ENCODE measurements around the gene DENND1A.
A peak's percentile ranks its signal among the peaks of the same experiment; 100 is the strongest.

The DENND1A gene

DNA sequence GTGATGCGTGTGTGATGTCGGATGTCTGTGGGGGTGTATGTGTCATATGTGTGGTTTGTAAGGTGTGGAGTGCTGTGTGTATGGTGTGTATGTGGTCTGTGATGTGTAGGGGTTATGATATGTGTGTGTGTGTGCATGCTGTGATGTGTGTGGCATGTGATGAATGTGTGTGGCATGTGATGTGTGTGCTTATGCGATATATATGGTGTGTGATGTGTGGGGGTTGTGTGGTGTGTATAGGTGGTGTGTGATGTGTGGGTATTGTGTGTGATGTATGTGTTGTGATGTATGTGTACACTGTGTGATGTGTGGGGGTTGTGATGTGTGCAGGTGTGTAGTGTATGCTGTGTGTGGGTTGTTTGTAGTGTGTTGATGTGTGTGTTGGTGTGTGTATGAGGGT is 583.1 kb downstream of the DENND1A start:
- no peak for DNase-seq

DNA sequence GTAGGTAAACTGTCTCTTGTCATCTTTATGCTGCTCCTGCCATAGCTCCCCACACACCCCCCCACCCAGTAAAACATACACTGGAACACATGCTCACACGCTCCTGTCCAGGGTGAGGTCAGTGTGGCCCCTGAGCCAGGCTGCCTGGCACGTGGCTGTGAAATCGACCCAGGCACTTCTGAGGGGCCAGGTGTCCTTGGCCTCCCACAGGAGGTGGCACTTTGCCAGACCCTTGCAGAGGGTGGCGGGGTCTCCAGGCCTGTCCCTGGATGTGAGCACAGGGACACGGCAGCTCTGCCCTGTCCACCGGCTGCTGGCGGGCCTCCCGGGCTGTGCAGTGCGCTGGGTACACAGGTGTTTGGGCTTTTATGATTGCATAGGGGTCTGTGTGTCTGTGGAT is 583.9 kb downstream of the DENND1A start:
- DNase-seq = no peak

DNA sequence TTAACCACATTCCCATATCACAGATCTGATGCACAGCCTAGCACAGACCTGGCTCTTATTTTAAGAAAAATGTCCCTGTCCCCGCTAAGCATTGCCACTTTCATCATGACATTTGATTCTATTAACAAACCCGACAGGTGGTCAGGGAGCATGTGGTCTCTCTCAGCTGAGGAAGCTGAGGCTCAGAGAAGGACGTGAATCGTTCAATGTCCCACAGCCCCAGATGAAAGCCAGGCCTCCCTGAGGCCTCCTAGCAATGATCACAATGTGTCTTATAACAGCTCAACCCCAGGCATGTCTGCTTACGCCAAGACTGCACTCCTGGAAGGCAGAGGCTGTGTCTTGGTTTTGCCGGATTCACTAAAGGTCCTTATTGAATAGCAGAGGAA is 584.4 kb downstream of the DENND1A start:
- no peak for DNase-seq

DNA sequence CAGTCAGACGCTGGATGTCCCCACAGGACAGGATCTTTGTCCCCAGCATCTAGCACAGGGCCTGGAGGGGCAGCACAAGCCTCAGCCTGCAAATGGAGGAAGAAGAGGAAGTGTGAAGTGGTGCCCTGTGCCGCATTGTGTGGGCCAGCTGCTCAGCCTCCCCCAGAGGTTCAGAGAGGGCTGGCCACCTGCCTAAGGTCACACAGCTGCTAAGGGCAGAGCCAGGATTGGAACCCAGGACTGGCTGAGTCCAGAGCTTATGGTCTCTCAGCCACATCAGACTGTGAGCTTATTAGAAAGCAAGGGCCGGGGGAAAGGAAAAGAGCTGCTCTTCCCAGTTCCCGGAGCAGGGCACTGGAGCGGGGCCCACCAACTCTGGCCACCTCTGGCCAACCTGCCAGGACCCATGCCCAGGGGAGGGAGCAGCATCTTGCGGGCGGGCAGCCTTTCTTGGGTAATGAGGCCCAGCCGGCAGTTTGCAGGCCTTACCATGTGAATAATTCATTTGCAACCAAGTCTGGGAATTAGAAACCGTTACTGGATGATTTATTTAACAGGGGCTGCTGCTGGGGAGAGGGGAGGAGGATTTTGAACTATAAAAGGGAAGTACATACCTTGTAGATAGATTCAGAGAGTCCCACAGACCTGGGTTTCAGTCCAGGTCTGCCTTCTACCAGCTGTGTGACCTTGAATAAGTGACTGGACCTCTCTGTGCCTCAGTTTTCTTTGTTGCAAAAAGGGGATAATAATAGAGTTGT is 585.6 kb downstream of the DENND1A start:
- DNase-seq = no peak

DNA sequence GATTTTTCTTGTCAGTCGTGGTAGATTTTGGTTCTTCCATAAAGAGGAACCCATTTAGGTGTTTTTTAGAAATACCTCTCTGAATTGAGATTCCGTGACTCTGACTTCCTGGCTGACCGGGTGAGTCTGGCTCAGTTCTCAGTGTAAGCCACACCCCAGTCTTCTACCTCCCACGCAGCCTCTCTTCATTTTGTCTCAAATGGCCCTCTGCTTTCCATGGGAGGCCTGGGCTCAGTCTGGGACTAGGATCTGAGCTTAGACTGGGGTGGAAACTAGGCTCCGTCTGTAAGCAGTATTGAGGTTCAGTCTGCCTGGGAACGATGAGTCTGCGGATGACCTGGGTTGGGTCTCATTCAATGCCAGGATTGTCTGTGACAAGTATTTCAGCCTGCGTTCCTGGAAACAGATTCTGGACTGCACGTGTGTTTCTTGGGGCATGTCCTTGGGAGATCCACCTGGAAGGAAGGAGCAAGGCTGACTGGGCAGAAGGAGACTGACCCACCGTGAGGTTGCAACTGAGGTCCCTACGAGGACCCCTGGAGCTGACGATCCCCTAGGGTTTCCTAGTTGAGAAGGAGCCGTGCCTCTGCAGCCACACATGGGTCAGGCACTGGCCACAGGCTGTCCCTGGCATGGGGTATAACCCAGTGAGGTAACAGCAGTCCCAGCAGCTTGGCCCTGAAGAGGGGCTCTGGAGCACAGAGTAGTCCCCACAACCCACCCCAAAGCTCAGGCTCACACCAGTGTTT is 586.3 kb downstream of the DENND1A start:
- peak; percentile 65 to 71 for DNase-seq

DNA sequence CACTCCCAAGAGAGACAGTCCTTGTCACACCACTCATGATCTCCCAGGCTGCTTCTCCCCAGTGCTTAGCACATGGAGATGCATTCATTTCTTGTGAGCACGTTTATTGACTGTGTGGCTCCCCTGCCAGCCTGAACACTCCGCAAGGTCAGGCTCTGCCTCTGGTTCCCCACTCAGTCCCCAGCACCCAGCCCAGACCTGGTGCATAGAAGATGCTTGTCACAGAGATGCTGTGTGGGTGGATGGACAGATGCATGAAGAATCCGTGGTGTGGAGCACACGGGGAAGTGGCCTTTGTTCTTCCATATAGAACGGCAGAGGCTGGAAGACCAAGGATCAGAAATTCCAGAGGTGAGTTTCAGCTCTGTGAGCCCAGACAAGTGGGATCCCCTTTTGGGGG is 587.7 kb downstream of the DENND1A start:
- no peak for DNase-seq

DNA sequence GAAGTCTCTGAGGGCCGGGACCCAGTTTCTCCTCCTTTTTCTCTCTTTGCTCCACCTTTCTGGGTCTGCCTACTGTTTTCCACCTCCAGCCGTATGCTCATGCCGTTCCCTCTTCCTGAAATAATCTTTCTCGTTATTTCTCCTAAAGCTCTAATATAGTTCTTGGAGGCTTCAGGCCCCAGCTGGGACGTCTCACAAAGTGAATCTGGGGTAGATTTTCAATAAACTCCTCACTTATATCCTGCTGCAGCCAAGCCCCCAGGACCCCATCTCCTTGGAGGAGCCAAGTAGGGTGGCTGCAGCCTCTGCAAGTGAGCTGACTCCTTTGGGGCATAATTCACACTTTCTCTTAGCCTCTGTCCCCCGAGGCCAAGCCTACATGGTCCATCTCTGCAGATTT is 588.1 kb downstream of the DENND1A start:
- DNase-seq = no peak

DNA sequence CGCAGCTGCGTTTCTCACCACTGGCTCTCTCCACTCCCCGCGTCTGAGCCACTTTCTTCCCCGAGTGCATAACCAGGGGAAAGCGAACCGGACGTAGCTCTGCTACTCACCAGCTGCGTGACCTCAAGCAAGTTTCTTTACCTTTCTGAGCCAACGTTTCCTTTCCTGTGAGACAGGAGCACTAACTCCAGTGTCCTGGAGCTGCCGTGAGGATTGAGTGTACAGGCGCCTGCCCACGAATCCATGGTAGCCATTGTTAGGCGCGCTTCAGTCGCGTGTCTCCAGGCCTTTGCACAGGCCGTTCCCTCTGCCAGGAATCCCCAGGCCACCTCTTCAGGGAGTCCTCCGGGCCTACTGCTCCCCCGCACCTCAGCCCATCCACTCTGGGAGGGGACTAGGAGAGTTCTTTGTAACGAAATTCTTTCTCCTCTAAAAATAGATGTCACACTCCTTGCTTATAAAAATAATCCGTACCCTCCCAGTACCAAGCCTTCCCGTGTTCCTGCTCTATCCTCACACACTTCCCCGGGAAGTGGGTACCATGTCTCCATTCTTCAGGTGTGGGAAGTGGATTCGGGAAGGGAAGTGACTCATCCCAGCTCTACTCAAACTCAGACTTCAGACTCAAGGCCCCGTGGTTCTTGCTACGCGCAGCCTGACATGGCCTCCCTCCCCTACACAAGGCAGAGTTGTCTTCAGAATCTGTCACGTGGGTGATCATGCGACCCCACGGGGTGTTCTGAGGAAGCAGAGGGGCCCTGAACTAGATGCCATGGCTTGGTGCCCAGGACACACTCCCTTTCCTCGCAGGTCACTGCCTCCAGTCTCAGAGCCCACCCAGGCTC is 590.0 kb downstream of the DENND1A start:
- DNase-seq = peak; percentile 38 to 76

DNA sequence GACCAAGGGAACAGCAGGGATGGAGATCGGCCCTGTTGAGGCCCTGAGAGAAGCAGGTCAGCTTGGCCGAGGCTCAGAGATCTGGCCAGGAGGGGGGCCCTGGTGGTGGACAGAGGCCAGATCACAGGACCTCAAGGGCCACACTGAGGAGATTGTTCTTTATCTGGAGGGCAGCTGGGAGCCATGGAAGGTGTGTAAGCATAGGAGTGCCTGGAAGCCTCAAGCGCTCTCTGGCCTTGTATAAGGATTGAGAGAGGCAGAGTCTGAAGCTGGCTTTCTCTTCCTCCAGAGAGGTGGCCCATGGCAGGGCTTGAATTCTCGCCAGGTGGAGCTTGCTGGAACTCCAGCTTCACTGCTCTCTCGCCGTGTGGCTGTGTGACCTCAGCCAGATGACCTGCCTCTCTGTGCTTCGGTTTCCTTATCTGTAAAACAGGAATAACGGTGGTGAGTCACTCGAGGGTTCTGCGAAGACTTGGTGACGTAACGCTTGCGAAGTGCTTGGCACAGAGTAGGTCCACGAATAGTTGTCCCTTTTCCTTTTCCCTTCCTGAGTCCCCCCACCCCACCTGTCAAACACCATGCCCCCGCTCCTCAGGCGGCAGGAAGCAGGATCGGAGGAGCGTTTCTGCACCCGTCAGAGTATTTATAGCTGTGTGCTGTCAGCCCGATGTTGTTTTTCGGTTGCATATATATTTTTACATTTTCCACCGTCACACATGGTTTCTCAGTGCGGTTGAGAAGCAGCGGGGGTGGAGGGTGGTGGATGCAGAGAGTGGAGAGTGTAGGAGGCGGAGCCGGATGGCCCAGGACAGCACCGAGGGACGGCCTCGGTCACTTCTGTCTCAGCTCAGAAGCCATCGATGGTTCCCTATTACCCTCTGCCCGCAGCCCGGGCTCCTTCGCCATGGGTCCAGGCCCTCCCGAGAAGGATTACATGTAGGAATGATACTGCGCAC is 590.9 kb downstream of the DENND1A start:
- DNase-seq = peak; percentile 82 to 87

DNA sequence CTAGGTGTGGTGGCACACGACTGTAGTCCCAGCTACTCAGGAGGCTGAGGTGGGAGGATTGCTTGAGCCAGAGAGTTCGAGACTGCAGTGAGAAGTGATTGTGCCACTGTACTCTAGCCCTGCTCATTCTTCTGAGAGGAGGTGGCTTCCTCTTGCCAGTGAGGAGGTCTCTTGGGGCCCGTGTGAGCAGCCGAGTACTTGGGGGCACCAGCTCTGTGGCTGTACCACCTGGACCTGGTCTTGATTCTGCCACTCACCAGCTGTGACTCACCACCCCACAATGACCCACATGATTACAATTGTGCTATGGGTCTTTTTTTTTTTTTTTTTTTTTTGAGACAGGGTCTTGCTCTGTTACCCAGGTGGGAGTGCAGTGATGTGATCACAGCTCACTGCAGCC is 592.0 kb downstream of the DENND1A start:
- peak in 1 of 2 donors; percentile 4 for DNase-seq

DNA sequence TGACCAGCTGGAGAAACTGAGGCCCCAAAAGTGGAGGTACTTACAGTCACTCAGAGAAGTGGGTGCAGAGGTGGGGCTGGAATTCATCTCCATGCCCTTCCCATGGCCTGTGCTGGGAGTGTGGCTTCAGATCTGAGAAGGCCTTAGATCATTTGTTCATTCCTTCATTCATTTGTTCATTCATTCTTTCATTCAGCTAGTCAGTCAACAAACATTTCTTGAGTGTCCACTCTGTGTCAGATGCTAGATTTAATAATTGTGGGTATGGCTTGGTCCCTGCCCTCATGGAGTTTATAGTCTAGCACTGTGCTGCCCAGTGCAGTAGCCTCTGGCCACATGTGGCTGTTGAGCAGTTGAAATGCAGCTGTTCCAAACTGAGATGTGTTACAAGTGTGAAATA is 593.0 kb downstream of the DENND1A start:
- DNase-seq = no peak

DNA sequence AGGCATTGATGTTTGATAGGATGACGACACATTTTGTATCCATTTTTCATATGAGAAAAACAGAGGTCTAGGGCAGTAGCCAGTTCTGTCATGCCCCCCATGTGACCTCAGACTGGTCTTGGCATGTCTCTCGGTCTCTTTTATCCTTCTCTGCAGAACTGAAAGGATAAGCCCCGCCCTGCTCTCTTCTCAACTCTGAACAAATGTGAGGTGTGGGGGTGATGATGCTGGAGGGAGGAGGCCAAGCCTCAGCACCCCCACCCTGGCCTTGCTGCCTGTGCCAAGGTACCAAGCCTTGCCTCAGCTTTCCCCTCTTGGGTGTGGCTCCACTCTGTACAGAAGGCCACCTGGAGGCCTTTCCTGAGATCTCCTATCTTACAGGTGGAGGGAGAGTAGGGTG is 593.5 kb downstream of the DENND1A start:
- DNase-seq = no peak

DNA sequence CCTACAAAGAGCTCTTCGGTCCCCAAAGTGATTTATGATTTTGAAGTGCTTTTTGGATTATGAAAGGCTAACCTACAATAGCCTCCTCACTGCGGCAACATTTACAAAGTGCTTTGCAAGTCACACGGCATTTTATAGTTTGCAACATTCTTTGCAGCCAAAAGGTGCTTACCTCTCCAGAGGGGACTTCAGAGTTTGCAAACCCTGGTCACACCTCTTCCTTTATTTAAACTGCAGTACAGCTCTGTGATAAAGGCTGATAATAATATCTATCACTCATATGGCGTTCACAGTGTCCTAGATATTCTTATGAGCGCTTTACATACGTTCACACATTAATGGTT is 594.0 kb downstream of the DENND1A start:
- DNase-seq = no peak

DNA sequence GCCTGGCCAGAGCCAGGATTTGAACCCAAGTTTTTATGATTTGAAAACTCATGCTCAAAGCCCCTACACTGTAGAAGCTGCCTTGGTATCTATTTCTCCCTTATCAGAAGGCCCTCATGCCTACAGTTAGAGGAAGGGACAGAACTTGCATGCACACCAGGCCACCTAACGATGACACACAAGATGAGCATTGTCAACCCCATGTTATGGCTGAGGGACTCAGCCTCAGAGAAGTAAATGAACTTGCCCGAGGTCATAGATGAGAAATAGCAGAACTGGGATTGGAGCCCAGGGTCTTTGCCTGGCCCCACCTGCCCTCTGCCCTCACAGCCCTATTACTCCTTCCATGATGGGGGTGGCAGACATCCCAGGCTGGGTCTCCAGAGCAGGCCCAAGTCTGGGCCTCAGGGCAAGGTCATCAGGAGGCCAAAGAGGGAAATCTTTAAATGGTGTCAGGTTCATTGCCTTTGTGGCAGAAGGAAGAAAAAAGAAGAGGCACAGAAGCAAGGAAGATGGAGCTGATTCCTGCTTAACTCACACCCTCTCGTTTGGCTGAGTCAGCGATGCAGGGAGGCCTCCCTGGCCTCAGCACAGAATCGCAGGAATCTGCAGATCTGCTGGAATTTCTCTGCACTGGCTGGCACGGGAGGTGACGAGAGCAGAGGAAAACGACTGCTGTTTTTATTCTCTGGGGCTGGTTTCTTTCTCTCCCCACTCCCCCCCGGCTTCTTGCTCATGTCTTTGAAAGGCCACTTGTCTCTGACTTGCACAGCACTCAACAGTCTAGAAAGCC is 594.5 kb downstream of the DENND1A start:
- DNase-seq = no peak

DNA sequence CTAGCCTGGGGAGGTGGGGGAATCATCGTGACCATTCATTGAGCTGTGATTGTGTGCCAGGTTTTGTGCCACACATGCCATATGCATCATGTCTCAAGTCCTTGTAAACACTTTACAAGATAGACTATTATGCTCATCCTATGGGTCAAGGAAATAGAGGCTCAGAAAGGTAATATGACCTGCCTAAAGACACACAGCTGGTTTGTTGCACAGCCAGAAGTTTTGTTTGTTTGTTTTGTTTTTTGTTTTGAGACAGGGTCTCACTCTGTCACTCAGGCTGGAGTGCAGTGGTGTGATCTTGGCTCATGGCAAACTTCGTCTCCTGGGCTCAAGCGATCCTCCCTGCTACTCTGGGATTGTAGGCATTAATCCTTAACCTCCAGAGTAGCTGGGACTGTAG is 595.3 kb downstream of the DENND1A start:
- no peak for DNase-seq

DNA sequence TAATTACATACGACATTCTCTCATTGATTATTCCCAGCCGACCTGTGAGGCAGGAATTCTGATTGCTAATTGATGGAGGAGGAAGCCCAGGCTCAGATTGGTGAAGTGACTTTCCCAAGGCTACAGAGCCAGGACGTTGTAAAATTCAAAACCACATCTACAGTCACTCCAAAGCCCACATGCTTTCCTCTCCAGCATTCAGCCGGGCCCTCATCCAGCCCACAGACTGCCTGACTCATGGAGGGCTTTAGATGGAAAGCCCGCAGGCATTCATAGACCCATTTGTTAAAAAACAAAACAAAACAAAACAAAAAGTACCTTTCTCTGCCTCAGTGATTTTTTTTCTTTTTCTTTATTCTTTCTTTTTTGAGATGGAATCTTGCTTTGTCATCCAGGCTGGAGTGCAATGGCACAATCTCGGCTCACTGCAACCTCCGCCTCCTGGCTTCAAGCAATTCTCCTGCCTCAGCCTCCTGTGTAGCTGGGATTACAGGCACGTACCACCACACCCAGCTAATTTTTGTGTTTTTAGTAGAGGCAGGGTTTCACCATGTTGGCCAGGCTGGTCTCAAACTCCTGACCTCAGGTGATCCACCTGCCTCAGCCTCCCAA is 596.8 kb downstream of the DENND1A start:
- DNase-seq = peak; percentile 50 to 88

DNA sequence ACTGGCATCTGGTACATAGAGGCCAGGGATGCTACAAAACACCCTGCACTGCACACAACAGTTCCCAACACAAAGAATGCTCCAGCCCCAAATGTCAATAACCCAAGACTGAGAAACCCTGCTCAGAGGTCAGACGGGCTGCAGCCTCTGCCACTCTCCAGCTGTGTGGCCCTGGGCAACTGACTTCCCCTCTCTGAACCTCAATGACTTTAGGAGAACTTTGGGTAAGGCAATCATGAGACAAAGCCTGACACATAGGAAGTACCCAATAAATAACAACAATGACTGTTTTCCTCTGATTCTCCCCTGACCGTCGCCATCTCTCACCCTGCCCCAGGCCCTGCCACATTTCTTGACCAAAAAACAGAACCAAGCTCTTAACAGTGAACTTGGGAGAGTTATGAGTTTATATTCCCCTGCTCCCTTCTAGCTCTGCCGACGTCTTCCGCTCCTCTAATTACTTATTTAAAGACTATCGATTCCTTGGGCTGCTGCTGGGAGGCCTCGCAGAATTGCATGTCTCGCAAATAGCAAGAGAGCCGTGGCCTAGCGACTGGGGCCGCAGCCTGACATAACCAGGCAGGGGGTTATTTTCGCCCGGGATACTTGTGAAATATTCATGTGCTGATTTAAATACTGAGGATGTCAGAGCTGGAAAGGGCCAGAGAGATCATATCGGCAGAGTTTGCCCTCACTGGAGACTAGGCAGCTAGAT is 598.4 kb downstream of the DENND1A start:
- DNase-seq = peak; percentile 48 to 78
